OCI-LY3 (cell line): ENCODE data around the gene TESK1.

Experiments used
- H2AFZ ChIP-seq: fragments of 200-600, 300-600 bp; shearing (Covaris generic); 2 replicates; pipeline ENCODE4 v1.6.0; 2014; ENCODE audit warnings: antibody characterized with exemption, low read depth, low read length
- H3K27ac ChIP-seq: fragments of 200-600, 300-600 bp; sonication (generic); 2 replicates; pipeline ENCODE4 v1.5.1; 2014; ENCODE audit warnings: mild to moderate bottlenecking, low read length, moderate library complexity, mixed read lengths
- H3K27me3 ChIP-seq: fragments of 200-600, 300-600 bp; sonication (generic); 2 replicates; pipeline ENCODE4 v1.6.1; 2014; ENCODE audit warnings: low read depth, low read length, mixed read lengths
- H3K36me3 ChIP-seq: fragments of 200-600, 300-600 bp; sonication (generic); replicated peaks from 2 replicates; pipeline ENCODE3; 2014; ENCODE audit warnings: low read depth, low read length, mixed read lengths
- H3K4me1 ChIP-seq: fragments of 300-600, 200-600 bp; sonication (generic); 2 replicates; pipeline ENCODE4 v1.6.1; 2014; ENCODE audit warnings: low read length, mixed read lengths
- H3K4me2 ChIP-seq: fragments of 200-600, 300-600 bp; sonication (generic); 2 replicates; pipeline ENCODE4 v1.6.1; 2014; ENCODE audit warnings: low read length, mixed read lengths
- H3K4me3 ChIP-seq: fragments of 300-600, 200-600 bp; sonication (generic); 2 replicates; pipeline ENCODE4 v1.5.1; 2014; ENCODE audit warnings: antibody characterized with exemption, mild to moderate bottlenecking, low read length, moderate library complexity
- H3K79me2 ChIP-seq: fragments of 300-600, 200-600 bp; shearing (Covaris generic); 2 replicates; pipeline ENCODE4 v1.6.1; 2014; ENCODE audit warnings: mild to moderate bottlenecking, low read length, mixed read lengths
- H3K9ac ChIP-seq: fragments of 300-600, 200-600 bp; shearing (Covaris generic); 2 replicates; pipeline ENCODE4 v1.6.0; 2014; ENCODE audit warnings: mild to moderate bottlenecking, low read length, moderate library complexity
- H3K9me3 ChIP-seq: fragments of 200-600, 300-600 bp; shearing (Covaris generic); 2 replicates; pipeline ENCODE4 v1.6.1; 2014; ENCODE audit warnings: low read length, mixed read lengths; ENCODE audit not compliant: insufficient read depth
- H4K20me1 ChIP-seq: fragments of 200-600, 300-600 bp; sonication (generic); 2 replicates; pipeline ENCODE4 v1.6.1; 2016; ENCODE audit warnings: low read length, mixed read lengths; ENCODE audit not compliant: insufficient read depth
- CTCF ChIP-seq: fragments of 200-600, 300-600 bp; sonication (generic); IDR thresholded peaks from 2 replicates; pipeline ENCODE4 v1.5.1; 2014; ENCODE audit warnings: antibody characterized with exemption, low read length, low read depth
- EZH2phosphoT487 ChIP-seq: fragments of 200-600 bp; shearing (Covaris generic); IDR thresholded peaks from 2 replicates; pipeline ENCODE4 v1.6.1; 2018; ENCODE audit warnings: antibody characterized with exemption, mixed run types, low read depth

Gene TESK1

GRCh38 chr9:35605351-35606137 lies 482 bp downstream of the TESK1 start:
- Histone ChIP-seq H3K9me3 (no peaks in the 10 kb centered on the region), H2AFZ (no peak overlapping the region), H3K27me3 (no peaks in the 10 kb centered on the region), H3K4me3 (peak overlapping the region; percentile 78), H3K27ac (no peak overlapping the region), H3K4me2 (peak overlapping the region; percentile 88), H3K4me1 (peaks cover 15% of the 10 kb centered on the region), H3K79me2 (peaks cover 5% of the 10 kb centered on the region; the same call in 1 of the 2 replicates), H4K20me1 (no peaks in the 10 kb centered on the region), H3K36me3 (peaks cover 13% of the 10 kb centered on the region), H3K9ac (peak overlapping the region; percentile 61)
- TF ChIP-seq EZH2phosphoT487 (no peak), CTCF (no peak)

- Histone ChIP-seq H3K4me1 (peaks cover 15% of the 10 kb centered on the region), H3K9me3 (no peaks in the 10 kb centered on the region), H3K36me3 (peaks cover 15% of the 10 kb centered on the region), H3K79me2 (peaks cover 5% of the 10 kb centered on the region; the same call in 1 of the 2 replicates), H3K4me2 (peak overlapping the region; percentile 88), H3K27me3 (no peaks in the 10 kb centered on the region), H3K9ac (peak overlapping the region; percentile 61), H4K20me1 (no peaks in the 10 kb centered on the region), H3K27ac (no peak overlapping the region), H2AFZ (no peak overlapping the region), H3K4me3 (peak overlapping the region; percentile 78)
- no peak for TF ChIP-seq CTCF
Measured at GRCh38 chr9:35606138-35606504, 1.1 kb downstream of the TESK1 start.

- TF ChIP-seq EZH2phosphoT487 (no peak), CTCF (no peak)
- Histone ChIP-seq H4K20me1 (no peaks in the 10 kb centered on the region), H3K9me3 (no peaks in the 10 kb centered on the region), H3K36me3 (peaks cover 15% of the 10 kb centered on the region), H2AFZ (no peak overlapping the region), H3K9ac (no peak overlapping the region), H3K27ac (no peak overlapping the region), H3K4me2 (no peak overlapping the region), H3K4me3 (no peak overlapping the region), H3K79me2 (peaks cover 5% of the 10 kb centered on the region; the same call in 1 of the 2 replicates), H3K4me1 (peaks cover 15% of the 10 kb centered on the region), H3K27me3 (no peaks in the 10 kb centered on the region)
Measured at GRCh38 chr9:35606726-35607125, 1.7 kb downstream of the TESK1 start.

GRCh38 chr9:35608221-35608620 lies 3.2 kb downstream of the TESK1 start:
- Histone ChIP-seq H3K9ac (no peak overlapping the region), H3K27ac (no peak overlapping the region), H3K36me3 (peaks cover 15% of the 10 kb centered on the region), H3K4me3 (no peak overlapping the region), H3K27me3 (no peaks in the 10 kb centered on the region), H3K4me2 (no peak overlapping the region), H3K4me1 (peaks cover 11% of the 10 kb centered on the region), H2AFZ (no peak overlapping the region), H3K79me2 (peaks cover 5% of the 10 kb centered on the region; the same call in 1 of the 2 replicates), H3K9me3 (no peaks in the 10 kb centered on the region), H4K20me1 (no peaks in the 10 kb centered on the region)
- no peak for TF ChIP-seq CTCF
- TF ChIP-seq EZH2phosphoT487, result no peak
